Measurements from ENCODE around the gene BFSP2.
"Not testable (repeated sequence)": the region's sequence is repeated elsewhere in the genome, so short reads cannot be mapped to it uniquely, and the experiment has no call there.

Gene BFSP2

DNA sequence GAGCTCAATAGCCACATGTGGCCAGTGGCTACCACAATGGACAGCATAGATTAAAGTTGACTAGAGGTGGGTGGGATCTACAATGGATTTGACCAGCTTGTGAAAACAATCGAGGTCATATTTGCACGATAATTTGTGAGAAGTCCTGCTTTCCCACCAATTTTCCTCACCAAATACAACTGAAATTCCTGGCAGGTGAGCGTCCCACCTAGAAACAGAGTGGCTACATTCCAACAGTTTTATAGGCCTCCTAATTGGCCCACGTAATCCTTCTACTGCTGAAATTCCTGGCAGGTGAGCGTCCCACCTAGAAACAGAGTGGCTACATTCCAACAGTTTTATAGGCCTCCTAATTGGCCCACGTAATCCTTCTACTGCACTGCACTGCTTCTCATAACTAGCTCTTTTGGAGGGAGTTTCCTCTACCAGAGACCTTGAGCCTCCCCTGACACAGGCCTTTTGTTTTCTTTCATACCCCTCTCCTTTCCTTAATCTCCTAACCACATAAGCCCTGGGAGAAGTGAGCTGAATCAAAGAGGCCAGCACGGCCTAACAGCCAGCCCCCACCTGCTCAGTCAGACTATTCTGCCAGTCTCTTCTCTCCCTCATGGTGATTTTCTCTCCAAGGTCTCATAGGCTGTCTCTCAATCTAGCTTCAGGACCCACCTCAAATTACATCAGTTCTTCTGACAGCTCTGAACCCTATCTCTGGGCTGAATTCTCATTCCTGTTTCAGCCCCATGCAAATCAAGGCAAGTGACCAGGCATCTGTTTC is 80.2 kb downstream of the BFSP2 start:
- DNase-seq (ENCODE audit: low read depth) = no peak

DNA sequence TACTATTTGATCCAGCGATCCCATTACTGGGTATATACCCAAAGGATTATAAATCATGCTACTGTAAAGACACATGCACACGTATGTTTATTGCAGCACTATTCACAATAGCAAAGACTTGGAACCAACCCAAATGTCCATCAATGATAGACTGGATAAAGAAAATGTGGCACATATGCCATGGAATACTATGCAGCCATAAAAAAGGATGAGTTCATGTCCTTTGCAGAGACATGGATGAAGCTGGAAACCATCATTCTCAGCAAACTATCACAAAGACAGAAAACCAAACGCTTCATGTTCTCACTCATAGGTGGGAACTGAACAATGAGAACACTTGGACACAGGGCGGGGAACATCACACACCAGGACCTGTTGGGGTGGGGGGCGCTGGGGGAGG is 82.6 kb downstream of the BFSP2 start:
- DNase-seq (ENCODE audit: low read depth) = not testable (repeated sequence)

DNA sequence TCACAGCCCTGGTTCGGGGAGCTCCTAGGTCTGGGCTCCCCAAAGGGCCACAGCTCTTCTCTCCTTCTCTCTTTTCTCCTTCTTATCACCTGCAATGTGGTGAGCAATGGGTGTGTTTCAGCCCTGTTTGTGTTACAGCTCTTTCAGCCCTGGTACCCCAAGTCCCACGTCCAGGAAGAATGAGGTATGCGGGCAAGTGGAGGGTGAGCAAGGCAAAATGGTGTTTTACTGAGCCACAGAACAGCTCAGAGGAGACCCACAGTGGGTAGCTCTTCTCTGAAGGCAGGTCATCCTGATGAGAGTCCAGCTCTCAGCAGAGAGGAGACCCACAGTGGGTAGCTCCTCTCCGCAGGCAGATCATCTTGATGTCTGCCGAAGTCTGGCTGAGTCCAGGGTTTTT is 86.8 kb downstream of the BFSP2 start:
- no peak for DNase-seq (ENCODE audit: low read depth)

DNA sequence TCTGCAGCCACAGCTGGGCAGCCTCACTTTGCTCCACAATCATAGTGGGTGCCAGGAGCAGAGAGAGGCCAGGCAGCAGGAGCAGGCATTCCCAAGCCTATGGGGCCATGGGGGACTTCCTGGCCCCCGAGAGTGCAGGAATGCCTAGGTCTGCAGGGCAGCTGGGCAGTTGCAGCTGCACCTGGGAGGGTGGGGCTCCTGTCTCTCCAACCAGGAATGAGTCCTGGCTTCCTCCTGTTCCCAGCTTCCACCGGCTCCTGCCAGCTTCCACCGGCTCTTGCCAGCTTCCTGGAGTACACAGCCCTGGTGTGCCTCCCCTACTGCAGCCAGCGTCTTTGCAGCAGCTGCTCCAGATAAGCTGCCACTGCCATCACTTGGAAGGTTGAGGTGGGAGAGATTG is 87.3 kb downstream of the BFSP2 start:
- DNase-seq (ENCODE audit: low read depth) = no peak

DNA sequence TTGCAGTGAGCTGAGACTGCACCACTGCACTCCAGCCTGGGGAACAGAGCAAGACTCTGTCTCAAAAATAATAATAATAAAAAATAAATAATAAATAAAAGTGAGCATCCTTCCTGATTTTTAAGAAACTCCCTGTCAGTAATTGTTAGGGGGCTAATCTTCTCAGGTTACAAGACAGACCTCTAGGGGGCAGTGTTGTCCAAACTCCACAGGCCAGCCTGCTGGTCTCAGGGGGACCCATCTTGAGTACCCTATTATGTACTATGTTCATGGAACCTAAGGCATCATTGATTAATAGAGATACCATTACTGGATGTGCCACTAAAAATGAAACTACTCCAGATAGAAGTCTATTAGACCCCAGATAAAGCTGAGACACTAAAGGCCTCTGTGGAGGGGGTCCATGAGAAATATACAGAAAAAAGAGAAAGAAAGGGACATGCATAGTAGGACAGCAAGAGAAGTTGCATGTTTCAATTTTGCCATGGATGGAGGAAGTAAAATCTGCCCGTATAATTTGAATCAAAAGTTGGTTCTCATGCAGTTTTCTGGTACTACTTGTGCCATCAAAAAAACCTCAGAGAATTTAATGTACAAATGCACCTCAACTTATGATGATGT is 88.2 kb downstream of the BFSP2 start:
- no peak for DNase-seq (ENCODE audit: low read depth)

DNA sequence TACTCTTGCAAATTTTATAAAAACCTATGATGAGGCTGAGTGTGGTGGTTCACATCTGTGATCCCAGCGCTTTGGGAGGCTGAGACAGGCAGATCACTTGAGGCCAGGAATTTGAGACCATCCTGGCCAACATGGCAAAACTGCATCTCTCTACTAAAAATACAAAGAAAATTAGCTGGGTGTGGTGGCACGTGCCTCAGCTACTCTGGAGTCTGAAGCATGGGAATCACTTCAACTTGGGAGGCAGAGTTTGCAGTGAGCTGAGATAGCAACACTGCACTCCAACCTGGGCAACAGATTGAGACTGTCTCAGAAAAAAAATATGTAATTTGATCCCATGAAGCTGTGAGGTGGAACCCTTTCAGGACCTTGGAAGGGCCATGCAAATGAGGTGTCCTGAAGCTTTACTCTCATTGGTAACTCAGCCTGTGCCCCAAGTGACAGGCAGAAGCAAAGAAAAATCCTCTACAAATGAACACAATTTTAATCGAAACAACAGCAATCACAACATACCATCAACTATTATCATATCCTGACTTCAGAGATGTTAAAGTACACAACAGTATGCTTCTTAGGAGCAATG is 89.0 kb downstream of the BFSP2 start:
- peak; percentile 19 for DNase-seq (ENCODE audit: low read depth)

DNA sequence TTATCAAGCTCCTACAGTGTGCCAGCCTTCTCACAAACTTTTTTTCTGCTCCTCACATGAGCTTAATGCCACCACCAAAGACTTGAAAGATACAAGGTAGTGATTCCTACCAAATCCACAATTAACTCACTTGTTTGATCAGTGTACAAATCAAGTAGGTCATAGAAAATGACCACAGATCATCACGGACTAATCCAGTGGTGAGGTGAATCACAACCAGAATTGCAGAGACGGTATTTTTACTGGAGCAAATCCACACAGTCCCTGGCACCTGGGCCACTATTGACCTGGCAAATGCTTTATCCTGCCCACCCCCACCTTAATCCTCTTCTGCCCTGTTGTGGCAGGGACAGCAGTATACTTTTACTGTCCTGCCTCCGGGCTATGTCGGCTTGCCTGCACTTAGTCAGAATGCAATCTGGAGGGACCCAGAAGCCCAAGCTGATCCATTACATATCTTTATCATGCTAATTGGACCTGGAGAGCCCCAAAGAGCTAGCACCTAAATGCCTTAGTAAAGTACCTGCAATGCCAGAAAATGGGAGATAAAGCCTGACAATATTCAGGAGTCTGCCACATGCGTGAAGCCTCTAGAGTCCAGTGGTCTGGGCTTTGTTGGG is 89.7 kb downstream of the BFSP2 start:
- DNase-seq (ENCODE audit: low read depth) = no peak

DNA sequence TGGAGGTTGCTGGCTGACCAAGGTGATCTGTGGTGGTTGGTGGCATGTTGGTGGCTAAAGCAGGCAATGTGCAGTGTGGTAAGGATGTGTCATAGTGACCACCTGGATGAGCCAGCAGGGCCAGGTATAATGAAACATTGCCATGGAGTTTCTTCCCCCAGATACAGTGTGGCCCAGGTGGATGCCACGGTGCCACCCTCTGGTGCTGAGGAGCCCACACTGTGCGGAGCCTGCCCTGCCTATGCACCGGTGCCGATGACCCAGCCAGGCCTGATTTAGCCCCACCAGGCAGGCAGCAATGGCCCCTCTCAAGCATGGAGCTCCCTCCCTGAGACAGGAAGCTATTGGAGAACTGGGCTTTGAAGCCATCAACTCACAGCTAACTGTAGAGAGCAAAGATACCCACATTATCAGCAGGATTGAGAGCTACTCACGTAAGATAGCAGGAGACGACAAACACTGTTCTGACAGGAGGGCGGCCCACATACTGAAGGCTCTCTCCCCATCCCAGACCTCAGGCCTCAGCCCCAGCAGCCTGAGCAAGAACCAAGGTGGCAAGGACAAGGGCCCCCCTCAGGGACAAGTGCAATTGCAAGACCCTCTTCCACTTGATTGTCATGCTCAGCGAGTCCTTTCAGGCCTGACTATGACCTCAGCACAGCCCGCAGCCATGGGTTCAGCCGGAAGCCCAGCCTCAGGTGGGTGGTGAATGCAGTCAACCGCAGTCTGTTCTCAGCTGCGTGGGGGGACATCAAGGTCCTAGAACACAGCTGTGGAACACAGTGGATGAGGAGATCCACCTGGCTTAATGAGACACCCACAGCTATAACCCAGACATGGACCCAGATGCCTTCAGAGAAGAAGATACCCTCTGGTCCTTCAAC is 90.9 kb downstream of the BFSP2 start:
- no peak for DNase-seq (ENCODE audit: low read depth)

DNA sequence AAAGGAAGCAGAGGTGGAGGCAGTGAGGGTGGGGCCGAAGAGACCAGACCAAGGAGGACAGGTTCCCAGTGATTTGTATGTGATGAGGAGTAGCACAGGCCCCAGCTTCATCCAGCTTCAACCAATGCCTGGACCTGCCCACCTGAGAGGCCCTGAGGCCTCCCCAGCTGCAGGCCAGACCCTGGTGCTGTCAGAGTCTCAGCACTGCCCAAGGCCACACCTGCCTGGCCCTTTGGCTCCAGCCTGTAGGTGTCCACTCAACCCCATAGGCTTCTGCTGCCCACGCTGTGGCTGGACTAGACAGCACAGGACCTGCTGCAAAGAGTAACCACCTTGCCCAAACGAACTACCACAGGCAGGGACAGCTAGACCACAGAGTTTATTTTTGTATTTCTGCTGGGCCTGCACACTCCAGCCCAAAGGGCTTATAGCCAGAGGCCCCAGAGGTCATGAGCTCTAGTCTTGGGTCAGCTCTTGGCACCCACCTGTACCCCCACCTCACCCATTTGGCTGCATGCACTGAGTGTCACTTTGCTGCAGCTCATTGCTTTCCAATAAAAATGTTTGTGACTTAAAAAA is 91.7 kb downstream of the BFSP2 start:
- DNase-seq (ENCODE audit: low read depth) = no peak

DNA sequence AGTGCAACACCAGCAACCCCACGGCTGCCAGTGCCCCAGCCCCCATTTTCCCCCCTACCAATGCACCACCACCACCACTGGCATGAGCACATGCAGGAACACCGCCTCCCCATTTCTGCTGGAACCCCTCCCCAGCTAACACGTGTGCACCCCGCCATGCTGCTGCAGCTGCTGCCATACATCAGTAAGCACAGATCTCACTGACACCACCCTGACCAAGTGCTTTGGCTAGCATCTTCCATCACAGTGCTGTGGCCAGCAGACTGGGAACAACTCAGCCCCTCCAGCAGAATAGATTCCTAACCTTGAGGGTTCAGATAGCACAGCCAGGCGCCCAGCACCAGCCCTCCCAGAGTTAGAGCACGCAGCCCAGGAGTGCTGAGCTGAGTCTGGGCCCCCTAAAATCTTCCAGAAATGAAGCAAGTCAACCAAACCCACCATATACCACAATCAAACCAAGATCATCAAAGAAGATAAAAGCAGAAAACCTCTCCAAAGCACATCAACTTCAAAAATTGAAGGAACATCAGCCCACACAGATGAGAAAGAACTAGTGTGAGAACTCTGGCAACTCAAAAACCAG is 92.4 kb downstream of the BFSP2 start:
- no peak for DNase-seq (ENCODE audit: low read depth)

DNA sequence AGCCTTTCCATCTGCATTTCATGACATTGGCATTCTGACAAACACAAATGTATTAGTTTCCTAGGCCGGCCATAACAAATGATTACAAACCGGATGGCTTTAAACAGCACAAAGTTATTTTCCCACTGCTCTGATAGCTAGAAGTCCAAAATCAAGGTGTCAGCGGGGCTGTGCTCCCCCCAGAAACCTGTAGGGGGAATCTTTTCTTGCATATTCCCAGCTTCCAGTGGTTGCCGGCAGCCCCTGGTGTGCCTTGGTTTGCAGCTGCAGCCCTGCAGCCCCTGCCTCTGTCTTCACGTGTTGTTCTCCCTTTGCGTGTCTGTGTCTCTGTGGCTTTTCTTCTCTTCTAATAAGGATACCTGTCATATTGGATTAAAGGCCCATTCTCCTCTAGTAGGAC is 94.6 kb downstream of the BFSP2 start:
- DNase-seq (ENCODE audit: low read depth) = no peak

DNA sequence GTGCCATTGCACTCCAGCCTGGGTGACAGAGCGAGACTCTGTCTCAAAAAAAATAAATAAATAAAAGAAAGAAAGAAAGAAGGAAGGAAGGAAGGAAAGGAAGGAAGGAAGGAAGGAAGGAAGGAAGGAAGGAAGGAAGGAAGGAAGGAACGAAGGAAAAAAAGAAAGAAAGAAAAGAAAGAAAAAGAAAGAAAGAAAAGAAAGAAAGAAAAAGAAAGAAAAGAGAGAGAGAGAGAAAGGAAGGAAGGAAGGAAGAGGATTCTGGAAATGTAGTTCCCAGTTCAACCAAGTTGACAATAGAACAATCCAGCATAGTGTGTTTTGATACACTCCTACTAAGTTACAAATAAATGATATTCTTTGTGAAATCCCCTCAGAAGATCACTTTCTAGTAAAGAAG is 102.7 kb downstream of the BFSP2 start:
- DNase-seq (ENCODE audit: low read depth) = not testable (repeated sequence)

DNA sequence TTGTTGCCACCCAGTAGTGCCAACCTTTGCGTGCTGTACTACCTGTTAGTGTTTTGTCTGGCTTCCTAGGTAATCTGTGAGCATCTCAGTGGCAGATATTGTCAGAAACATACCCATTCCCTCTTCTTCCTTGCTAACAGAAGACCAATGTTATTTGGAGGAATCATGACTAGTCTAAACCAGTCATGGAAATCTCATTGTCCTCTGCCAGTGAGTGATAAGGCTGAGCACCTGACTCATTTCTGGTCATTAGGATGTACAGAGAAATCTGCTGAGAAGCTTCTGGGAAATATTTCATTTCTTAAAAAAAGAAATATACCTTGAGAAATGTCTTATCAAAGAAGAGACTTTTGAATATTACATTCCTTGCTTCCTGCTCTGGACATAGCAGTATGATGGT is 103.6 kb downstream of the BFSP2 start:
- no peak for DNase-seq (ENCODE audit: low read depth)

DNA sequence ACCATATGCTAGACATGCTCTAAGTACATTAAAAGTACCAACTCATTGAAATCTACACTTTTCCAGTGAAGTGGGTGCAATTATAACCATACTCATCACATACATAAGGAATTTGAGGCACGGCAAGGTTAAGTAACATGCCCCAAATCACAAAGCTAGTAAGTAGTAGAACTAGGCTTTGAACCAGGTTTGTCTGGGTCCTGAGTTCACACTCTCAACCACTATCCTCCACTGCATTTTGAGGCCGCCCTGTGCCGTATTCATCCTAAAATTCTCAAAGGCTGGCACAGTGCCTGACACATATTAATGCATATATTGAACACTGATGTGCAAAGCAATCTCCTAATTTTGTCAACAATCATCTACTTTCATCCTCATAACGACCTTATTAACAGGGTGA is 104.9 kb downstream of the BFSP2 start:
- DNase-seq (ENCODE audit: low read depth) = no peak

DNA sequence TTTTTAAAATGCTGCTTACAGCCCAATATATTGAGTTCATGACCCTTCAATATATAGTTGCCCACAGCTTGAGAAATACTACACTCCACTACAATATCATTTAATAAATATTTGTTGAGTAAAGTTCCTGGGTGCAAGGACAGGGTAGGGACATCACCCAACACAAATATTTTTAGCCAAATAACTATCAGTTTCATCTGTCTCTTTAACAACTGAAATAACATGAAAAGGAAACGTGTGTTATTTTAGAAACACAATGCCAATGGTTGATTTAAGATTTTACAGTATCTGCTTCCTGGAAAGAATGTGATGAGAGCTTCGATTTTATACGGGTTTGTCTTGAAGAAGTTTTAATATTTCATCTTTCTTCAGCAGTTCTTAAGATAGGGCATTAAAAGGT is 106.0 kb downstream of the BFSP2 start:
- DNase-seq (ENCODE audit: low read depth) = no peak

DNA sequence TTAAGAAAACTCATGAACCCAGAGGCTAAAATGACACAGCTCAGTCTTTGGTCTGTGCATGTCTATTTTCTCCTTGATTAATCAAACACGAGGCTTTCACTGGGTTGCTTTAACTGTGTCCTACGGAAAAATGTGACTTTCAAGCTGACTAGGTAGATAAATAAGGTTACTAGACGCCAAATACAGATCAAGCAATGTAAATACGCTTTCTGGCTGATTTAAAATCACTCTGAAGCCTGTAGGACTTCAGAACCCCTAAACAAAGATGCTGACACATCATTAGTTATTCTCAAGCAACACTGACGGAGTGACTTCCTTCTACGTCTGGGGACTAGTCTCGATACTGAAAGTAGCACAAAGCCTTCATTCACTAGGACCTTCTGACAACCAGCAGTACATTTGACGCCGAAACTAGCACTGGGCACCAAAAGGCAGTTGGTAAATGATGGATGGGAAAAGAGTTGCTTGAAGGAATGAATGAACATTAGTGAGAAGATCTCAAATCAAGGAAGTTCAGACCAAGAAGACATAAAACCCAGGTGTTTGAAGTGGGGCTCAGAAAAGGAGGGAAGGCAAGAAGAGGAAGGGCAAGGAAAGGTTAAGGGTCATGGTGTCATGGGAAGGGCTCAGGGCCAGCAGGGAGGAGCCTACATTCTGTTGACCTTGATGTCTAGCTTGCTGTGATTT is 106.5 kb downstream of the BFSP2 start:
- DNase-seq (ENCODE audit: low read depth) = no peak

DNA sequence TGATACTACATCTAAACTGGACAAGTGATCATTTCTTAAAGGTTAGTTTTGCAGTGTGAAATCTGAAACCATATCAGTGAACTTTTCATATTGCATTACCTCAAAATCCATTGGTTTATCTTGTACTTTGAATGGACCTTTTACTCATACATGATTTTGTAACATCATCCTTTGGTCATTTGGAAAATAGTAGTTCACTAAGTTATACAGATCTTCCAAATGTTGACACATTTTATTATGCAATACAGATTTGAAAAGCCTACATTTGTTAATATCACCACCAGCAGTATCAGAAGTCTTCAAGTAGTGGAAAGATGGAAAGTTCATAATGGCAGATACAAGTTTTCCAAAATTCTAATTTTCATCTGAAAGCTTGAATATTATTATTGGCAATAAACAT is 109.6 kb downstream of the BFSP2 start:
- DNase-seq (ENCODE audit: low read depth) = peak; percentile 19

DNA sequence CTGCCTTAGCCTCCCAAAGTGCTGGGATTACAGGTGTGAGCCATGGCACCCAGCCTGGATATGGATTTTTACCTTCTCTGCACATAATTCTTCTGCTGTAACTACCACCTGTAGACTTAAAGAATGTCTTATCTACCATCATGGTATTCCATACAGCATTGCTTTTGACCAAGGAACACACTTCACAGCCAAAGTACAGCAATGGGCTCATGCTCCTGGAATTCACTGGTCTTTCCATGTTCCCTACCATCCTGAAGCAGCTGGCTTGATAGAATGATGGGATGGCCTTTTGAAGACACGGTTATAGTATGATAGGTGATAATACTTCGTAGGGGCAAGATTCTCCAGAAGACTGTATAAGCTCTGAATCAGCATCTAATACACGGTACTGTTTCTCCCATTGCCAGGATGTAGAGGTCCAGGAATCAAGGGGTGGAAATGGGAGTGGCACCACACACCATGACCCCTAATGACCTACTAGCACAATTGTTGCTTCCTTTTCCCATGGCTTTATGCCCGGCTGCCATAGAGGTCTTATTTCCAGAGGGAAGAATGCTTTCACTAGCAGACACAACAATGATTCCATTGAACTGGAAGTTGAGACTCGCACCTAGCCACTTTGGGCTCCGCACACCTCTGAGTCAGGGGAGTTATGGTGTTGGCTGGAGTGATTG is 112.7 kb downstream of the BFSP2 start:
- no peak for DNase-seq (ENCODE audit: low read depth)

DNA sequence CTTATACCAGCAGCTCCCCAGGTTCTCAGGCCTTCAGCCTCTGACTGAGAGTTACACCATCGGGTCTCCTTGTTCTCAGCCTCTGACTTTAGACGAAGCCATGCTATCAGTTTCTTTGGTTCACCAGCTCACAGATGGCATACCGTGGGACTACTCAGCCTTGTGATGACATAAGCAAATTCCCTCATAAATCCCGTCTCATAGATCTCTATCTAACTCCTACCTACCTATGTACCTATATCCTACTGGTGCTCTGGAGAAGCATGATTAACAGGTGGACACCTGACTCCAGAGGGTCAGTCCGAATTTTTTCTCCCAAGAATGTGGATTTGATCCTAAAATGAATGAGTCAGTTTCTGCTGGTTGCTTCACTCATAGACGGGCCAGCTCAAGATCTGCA is 114.6 kb downstream of the BFSP2 start:
- DNase-seq (ENCODE audit: low read depth) = no peak

DNA sequence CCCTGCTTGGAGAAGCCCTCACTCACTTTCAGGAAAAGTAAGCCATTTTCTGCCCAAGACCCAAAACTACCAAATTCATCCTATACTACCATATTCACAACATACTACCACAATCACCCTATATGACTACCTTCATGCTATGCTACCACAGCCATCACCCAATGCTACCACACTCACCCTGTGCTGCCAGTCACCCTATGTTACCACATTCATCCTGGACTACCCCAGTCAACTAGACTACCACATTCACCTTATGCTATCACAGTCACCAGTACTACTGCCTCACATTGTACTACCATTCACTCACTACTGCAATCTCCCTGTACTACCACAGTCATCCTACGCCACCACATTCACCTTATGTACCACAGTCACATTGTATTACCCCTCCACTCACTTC is 115.3 kb downstream of the BFSP2 start:
- no peak for DNase-seq (ENCODE audit: low read depth)

Data from fibroblast of gingiva (primary cell).